Measurements from ENCODE around the gene RRP9.

The RRP9 gene

GRCh38 chr3:51954105-51954504 lies 12.4 kb upstream of the RRP9 start (continued):
- no peak for TF ChIP-seq ZNF70 (CRISPR knock-in tag; IDR thresholded peaks at IDR 0.05)

GRCh38 chr3:51953445-51953844 lies 11.7 kb upstream of the RRP9 start:
- no peak for TF ChIP-seq ZNF70 (CRISPR knock-in tag; IDR thresholded peaks at IDR 0.05)
- TF ChIP-seq ISL1 (CRISPR knock-in tag; IDR thresholded peaks at IDR 0.05): no peak
- no peak for TF ChIP-seq ZFP3 (CRISPR knock-in tag; IDR thresholded peaks at IDR 0.05)
- TF ChIP-seq TCF4 (CRISPR knock-in tag; IDR thresholded peaks at IDR 0.05; ENCODE audit: borderline replicate concordance): no peak
- TF ChIP-seq TOX (CRISPR knock-in tag; IDR thresholded peaks at IDR 0.05; ENCODE audit: borderline replicate concordance): no peak
- no peak for TF ChIP-seq RARB (CRISPR knock-in tag; IDR thresholded peaks at IDR 0.05)
- no peak for TF ChIP-seq CREB5 (CRISPR knock-in tag; IDR thresholded peaks at IDR 0.05; ENCODE audit: low read depth)
- no peak for TF ChIP-seq SNAI2 (CRISPR knock-in tag; IDR thresholded peaks at IDR 0.05)
- TF ChIP-seq ARNTL (CRISPR knock-in tag; IDR thresholded peaks at IDR 0.05; ENCODE audit: borderline replicate concordance, low read depth): no peak
- TF ChIP-seq BACH2 (CRISPR knock-in tag; IDR thresholded peaks at IDR 0.05; ENCODE audit: borderline replicate concordance): no peak
- no peak for TF ChIP-seq GLIS3 (CRISPR knock-in tag; IDR thresholded peaks at IDR 0.05)
- no peak for TF ChIP-seq TSHZ2 (CRISPR knock-in tag; IDR thresholded peaks at IDR 0.05)
- no peak for TF ChIP-seq ZFP30 (CRISPR knock-in tag; IDR thresholded peaks at IDR 0.05)
- no peak for TF ChIP-seq ESRRG (CRISPR knock-in tag; IDR thresholded peaks at IDR 0.05)
- TF ChIP-seq OSR1 (CRISPR knock-in tag; IDR thresholded peaks at IDR 0.05): no peak
- no peak for TF ChIP-seq CSDC2 (CRISPR knock-in tag; IDR thresholded peaks at IDR 0.05)
- ATAC-seq: peak; percentile 69

GRCh38 chr3:51950899-51951298 lies 9.2 kb upstream of the RRP9 start:
- TF ChIP-seq CSDC2 (CRISPR knock-in tag; IDR thresholded peaks at IDR 0.05): no peak
- TF ChIP-seq ZNF565 (CRISPR knock-in tag; conservative IDR thresholded peaks at IDR 0.05; ENCODE audit: low read depth): no peak
- no peak for TF ChIP-seq TOX (CRISPR knock-in tag; IDR thresholded peaks at IDR 0.05; ENCODE audit: borderline replicate concordance)
- no peak for TF ChIP-seq CREB5 (CRISPR knock-in tag; IDR thresholded peaks at IDR 0.05; ENCODE audit: low read depth)
- TF ChIP-seq GLIS3 (CRISPR knock-in tag; IDR thresholded peaks at IDR 0.05): no peak
- no peak for TF ChIP-seq TSHZ2 (CRISPR knock-in tag; IDR thresholded peaks at IDR 0.05)
- TF ChIP-seq TCF4 (CRISPR knock-in tag; IDR thresholded peaks at IDR 0.05; ENCODE audit: borderline replicate concordance): no peak
- no peak for ATAC-seq

- ATAC-seq: no peak
- TF ChIP-seq ESRRG (CRISPR knock-in tag; IDR thresholded peaks at IDR 0.05): no peak
- TF ChIP-seq ISL1 (CRISPR knock-in tag; IDR thresholded peaks at IDR 0.05): no peak
- no peak for TF ChIP-seq SNAI2 (CRISPR knock-in tag; IDR thresholded peaks at IDR 0.05)
- no peak for TF ChIP-seq POU6F1 (CRISPR knock-in tag; IDR thresholded peaks at IDR 0.05; ENCODE audit: borderline replicate concordance, low read depth)
- no peak for TF ChIP-seq TOX (CRISPR knock-in tag; IDR thresholded peaks at IDR 0.05; ENCODE audit: borderline replicate concordance)
- TF ChIP-seq PATZ1 (CRISPR knock-in tag; IDR thresholded peaks at IDR 0.05; ENCODE audit: borderline replicate concordance): no peak
- no peak for TF ChIP-seq ZNF565 (CRISPR knock-in tag; conservative IDR thresholded peaks at IDR 0.05; ENCODE audit: low read depth)
- TF ChIP-seq TSHZ2 (CRISPR knock-in tag; IDR thresholded peaks at IDR 0.05): no peak
- no peak for TF ChIP-seq TCF4 (CRISPR knock-in tag; IDR thresholded peaks at IDR 0.05; ENCODE audit: borderline replicate concordance)
- TF ChIP-seq ZNF70 (CRISPR knock-in tag; IDR thresholded peaks at IDR 0.05): no peak
- no peak for TF ChIP-seq ARNTL (CRISPR knock-in tag; IDR thresholded peaks at IDR 0.05; ENCODE audit: borderline replicate concordance, low read depth)
- TF ChIP-seq ZNF8 (CRISPR knock-in tag; IDR thresholded peaks at IDR 0.05): no peak
- no peak for TF ChIP-seq OSR1 (CRISPR knock-in tag; IDR thresholded peaks at IDR 0.05)
Measured at GRCh38 chr3:51949121-51949520, 7.4 kb upstream of the RRP9 start.
